ENCODE results near the gene HPCAL1.
"Not testable (repeated sequence)": the region's sequence is repeated elsewhere in the genome, so short reads cannot be mapped to it uniquely, and the experiment has no call there.

HPCAL1 gene

GRCh38 chr2:10297959-10298531 is 4.7 kb upstream of the HPCAL1 start:
- in situ Hi-C loops (cut with HindIII; ENCODE audit: low sequenced_read_pairs) = no loop called here
- TF ChIP-seq CTCF (IDR thresholded peaks at IDR 0.05; ENCODE audit: low read depth, low read length, missing control alignments) = no peak
- no peak overlapping the region for H3K4me3 ChIP-seq (ENCODE audit: low read depth, low read length)
- DNase-seq (ENCODE audit: low read depth) = no peak

- in situ Hi-C loops (cut with HindIII; ENCODE audit: low sequenced_read_pairs); H3K4me3 ChIP-seq (ENCODE audit: low read depth, low read length); DNase-seq (ENCODE audit: low read depth): not testable (repeated sequence)
Observed at GRCh38 chr2:10298777-10299176, 3.9 kb upstream of the HPCAL1 start.

GRCh38 chr2:10300328-10300920 is 2.3 kb upstream of the HPCAL1 start:
- no peak for TF ChIP-seq CTCF (IDR thresholded peaks at IDR 0.05; ENCODE audit: low read depth, low read length, missing control alignments)
- DNase-seq (ENCODE audit: low read depth) = no peak
- in situ Hi-C loops (cut with HindIII; ENCODE audit: low sequenced_read_pairs) = no loop called here
- H3K4me3 ChIP-seq (ENCODE audit: low read depth, low read length) = no peak overlapping the region

- in situ Hi-C loops (cut with HindIII; ENCODE audit: low sequenced_read_pairs) = no loop called here
- H3K4me3 ChIP-seq (ENCODE audit: low read depth, low read length) = no peak overlapping the region
- DNase-seq (ENCODE audit: low read depth) = no peak
- TF ChIP-seq CTCF (IDR thresholded peaks at IDR 0.05; ENCODE audit: low read depth, low read length, missing control alignments) = no peak
Observed at GRCh38 chr2:10300997-10301940, 1.4 kb upstream of the HPCAL1 start.

GRCh38 chr2:10301941-10302478 is 694 bp upstream of the HPCAL1 start:
- no peak for TF ChIP-seq CTCF (IDR thresholded peaks at IDR 0.05; ENCODE audit: low read depth, low read length, missing control alignments)
- in situ Hi-C loops (cut with HindIII; ENCODE audit: low sequenced_read_pairs) = no loop called here
- DNase-seq (ENCODE audit: low read depth) = no peak
- H3K4me3 ChIP-seq (ENCODE audit: low read depth, low read length) = peak overlapping the region; percentile 67

GRCh38 chr2:10303181-10303693 is 533 bp downstream of the HPCAL1 start:
- no peak for TF ChIP-seq CTCF (IDR thresholded peaks at IDR 0.05; ENCODE audit: low read depth, low read length, missing control alignments)
- H3K4me3 ChIP-seq (ENCODE audit: low read depth, low read length) = peak overlapping the region; percentile 67
- in situ Hi-C loops (cut with HindIII; ENCODE audit: low sequenced_read_pairs) = no loop called here
- DNase-seq (ENCODE audit: low read depth) = no peak

All from astrocyte of the cerebellum (primary cell).